Pancreas (tissue), 10 donors: ENCODE data around the gene ATP6V1F. TPM values are rescaled to one million over a fixed set of nuclear protein-coding genes. Genes with fewer than 3 reads are reported as not detected.

Experiments
- ATAC-seq, 4 donors: fragments of 200-7000 bp; cut with Tn5 transposase; one replicate each; pipeline versions ENCODE4 v1.8.0 to v1.9.1; 2020; ENCODE audit warnings: mild to moderate bottlenecking in 4 of 4, moderate library complexity in 4 of 4
- DNase-seq, 6 donors: peaks; one replicate each; pipeline ENCODE4 v3.0.0-alpha.2; 2020
- FAIRE-seq: peaks from 2 replicates; lab custom pipeline; 2012; peaks lifted over from hg19 to GRCh38; lab: Jason Lieb, UNC
- H3K27ac ChIP-seq, 4 donors: fragments of 200-600 bp; sonication (generic); 1 replicate in 3 of 4; 2 replicates in 1 of 4; pipeline versions ENCODE4 v1.5.0 to v1.8.0; 2020
- H3K27me3 ChIP-seq, 4 donors: fragments of 200-600 bp; one replicate each; pipeline ENCODE4 v1.8.0; 2021
- H3K36me3 ChIP-seq, 3 donors: fragments of 200-600 bp; sonication (generic) in 1 of 3; one replicate each; pipeline versions ENCODE4 v1.5.0 to v1.8.0; 2020 to 2021
- H3K4me1 ChIP-seq, 3 donors: fragments of 200-600 bp; one replicate each; pipeline ENCODE4 v1.8.0; 2021
- H3K4me3 ChIP-seq, 4 donors: fragments of 200-600 bp; sonication (generic) in 2 of 4; one replicate each; pipeline versions ENCODE4 v1.5.0 to v1.8.0; 2020 to 2021
- H3K9me3 ChIP-seq, 4 donors: fragments of 200-600 bp; one replicate each; pipeline ENCODE4 v1.8.0; 2021
- CTCF ChIP-seq, 4 donors: fragments of 200-600 bp; sonication (generic) in 3 of 4; IDR thresholded peaks; one replicate each; pipeline versions ENCODE4 v1.5.0 to v1.8.0; 2021; ENCODE audit warnings: antibody characterized with exemption in 4 of 4
- WGBS, 2 donors: extraction: QIAGEN DNeasy Blood & Tissue Kit; methylation state at CpG; one replicate each; pipeline ENCODE4 v1.1.7; 2013; 5-methylcytosine and 5-hydroxymethylcytosine counted together
- intact Hi-C, 3 donors: fragments of 100-400 bp; cut with DNase I; formaldehyde crosslinking; loops; one replicate each; pipeline versions ENCODE4 v1.11.1 to v1.14.2; 2022
- polyA plus RNA-seq, 2 donors: library from polyadenylated mRNA; stranded (reverse); fragments of 200-250 nt; gene quantifications; one replicate each; pipeline ENCODE4 v1.2.3, GENCODE V29; 2013
- total RNA-seq, 6 donors: library from RNA; stranded (reverse); fragmentation: NEBNext Ultra II Directional in 4 of 6; extraction: Animal tissue kit (Norgen Biotek cat#: 25700) in 4 of 6; gene quantifications; one replicate each; pipeline versions ENCODE4 v1.2.1 to v1.2.4, GENCODE V29; 2021 to 2023
- donor health status: healthy with polysubstance abuse.
- donor health status: DM: no; HTN: no; CAD: no; lungs with moderate emphysema.
- donor health status: DM: no; HTN: no; CAD: no.
- donor health status: control.
- donor health status: control.
- donor health status: Bipolar disorder and iron deficiency.
- donor health status: DM: yes; HTN: yes; CAD: no.
- donor health status: DM: no; HTN: no; CAD: no.
- donor health status: DM: no; HTN: no; CAD: no.
- donor health status: DM: yes; HTN: yes; CAD: no.

Gene ATP6V1F
- total and polyA plus RNA-seq, 8 donors = 28.1 to 96.9 (median 45.3) TPM

GRCh38 chr7:128841921-128842673 is 20.6 kb upstream of the ATP6V1F start:
- 29 to 36% methylated on average over 33 to 35 of the region's 35 CpGs for WGBS, 2 donors
- peak in 4 of 6 donors; percentile 49 to 80 (median 64) for DNase-seq
- intact Hi-C loops = no loop called here
- peak; percentile 58 to 76 (median 74) for TF ChIP-seq CTCF (IDR thresholded peaks at IDR 0.05)
- ATAC-seq = peak in 3 of 4 donors; percentile 81 to 91 (median 83)
- H3K27me3 ChIP-seq = no peaks in the 10 kb centered on the region
- H3K27ac ChIP-seq = no peak overlapping the region
- no peak overlapping the region for H3K4me3 ChIP-seq
- no peak for FAIRE-seq
- no peaks in the 10 kb centered on the region for H3K9me3 ChIP-seq
- no peaks in the 10 kb centered on the region for H3K36me3 ChIP-seq
- no peaks in the 10 kb centered on the region for H3K4me1 ChIP-seq

GRCh38 chr7:128842674-128843641 is 19.7 kb upstream of the ATP6V1F start:
- Histone ChIP-seq H3K9me3 (no peaks in the 10 kb centered on the region), H3K4me3 (no peak overlapping the region), H3K27me3 (no peaks in the 10 kb centered on the region), H3K27ac (no peak overlapping the region), H3K36me3 (no peaks in the 10 kb centered on the region), H3K4me1 (no peaks in the 10 kb centered on the region)
- ATAC-seq = no peak
- FAIRE-seq = no peak
- no peak for TF ChIP-seq CTCF (IDR thresholded peaks at IDR 0.05)
- 79 to 90% methylated on average over 38 of the region's 38 CpGs for WGBS, 2 donors
- intact Hi-C loops = no loop called here
- DNase-seq = peak in 1 of 6 donors; percentile 68

- no peaks in the 10 kb centered on the region for H3K4me1 ChIP-seq
- 84 to 92% methylated on average over 17 of the region's 17 CpGs for WGBS, 2 donors
- H3K27ac ChIP-seq = no peak overlapping the region
- no peak for TF ChIP-seq CTCF (IDR thresholded peaks at IDR 0.05)
- DNase-seq (peak in 2 of 6 donors; percentile 11 to 48), ATAC-seq (no peak), FAIRE-seq (no peak)
- no peak overlapping the region for H3K4me3 ChIP-seq
- H3K9me3 ChIP-seq = no peaks in the 10 kb centered on the region
- no peaks in the 10 kb centered on the region for H3K36me3 ChIP-seq
- intact Hi-C loops = no loop called here
- H3K27me3 ChIP-seq = no peaks in the 10 kb centered on the region
These were observed 18.6 kb upstream of the ATP6V1F start for GRCh38 chr7:128843938-128844621.

GRCh38 chr7:128844777-128845311 is 17.8 kb upstream of the ATP6V1F start:
- ATAC-seq (no peak), DNase-seq (peak in 1 of 6 donors; percentile 55), FAIRE-seq (no peak)
- H3K27me3 ChIP-seq = no peaks in the 10 kb centered on the region
- no peaks in the 10 kb centered on the region for H3K4me1 ChIP-seq
- no peak overlapping the region for H3K27ac ChIP-seq
- TF ChIP-seq CTCF (IDR thresholded peaks at IDR 0.05) = no peak
- H3K4me3 ChIP-seq = no peak overlapping the region
- no peaks in the 10 kb centered on the region for H3K9me3 ChIP-seq
- intact Hi-C loops = no loop called here
- 87 to 89% methylated on average over 25 of the region's 25 CpGs for WGBS, 2 donors
- H3K36me3 ChIP-seq = no peaks in the 10 kb centered on the region
